ENCODE data around the gene SCMH1.
A peak's percentile ranks its signal among the peaks of the same experiment; 100 is the strongest.
"Not testable (repeated sequence)": the region's sequence is repeated elsewhere in the genome, so short reads cannot be mapped to it uniquely, and the experiment has no call there.

Gene SCMH1

DNA sequence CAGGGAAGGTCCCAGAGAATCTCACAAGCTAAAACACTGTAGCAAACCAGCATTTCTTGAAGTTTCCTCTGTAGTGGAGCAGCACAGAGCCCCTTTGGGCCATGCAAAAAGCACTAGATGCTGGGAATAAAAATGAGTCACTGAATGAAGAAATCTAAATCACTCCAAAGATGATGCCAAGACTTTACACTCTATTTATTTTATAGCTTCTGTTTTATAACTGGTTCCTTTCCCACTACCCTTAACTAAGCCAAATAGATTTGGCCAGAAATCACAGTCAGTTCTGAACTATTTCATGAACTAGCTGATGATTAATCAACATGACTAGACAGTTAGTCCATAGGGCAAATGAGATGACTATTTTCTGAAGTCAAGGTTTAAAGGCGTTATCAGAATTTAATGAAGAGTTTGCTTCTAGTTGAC, 89.5 kb downstream of the SCMH1 start:
- no peak for DNase-seq (ENCODE audit: low read depth, low spot score)

DNA sequence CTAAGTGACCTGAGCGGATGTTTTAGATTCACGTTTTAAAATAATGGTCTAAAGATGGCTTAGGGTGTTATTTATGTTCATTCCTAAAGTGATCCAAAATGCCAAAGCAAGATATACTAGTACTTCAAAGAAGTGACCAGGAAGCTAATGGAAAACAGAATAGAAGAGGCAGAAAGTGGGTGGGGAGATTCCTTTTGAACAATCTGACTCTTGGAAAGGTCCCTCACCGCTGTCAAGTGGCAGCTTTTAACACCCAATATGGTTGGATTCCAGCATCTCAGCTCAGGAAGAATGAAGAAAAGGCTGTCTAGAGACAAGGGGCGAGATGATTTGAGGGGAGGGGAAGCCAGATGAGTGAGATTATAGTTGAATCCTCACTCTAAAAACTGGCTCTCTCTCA, 90.3 kb downstream of the SCMH1 start:
- no peak for DNase-seq (ENCODE audit: low read depth, low spot score)

DNA sequence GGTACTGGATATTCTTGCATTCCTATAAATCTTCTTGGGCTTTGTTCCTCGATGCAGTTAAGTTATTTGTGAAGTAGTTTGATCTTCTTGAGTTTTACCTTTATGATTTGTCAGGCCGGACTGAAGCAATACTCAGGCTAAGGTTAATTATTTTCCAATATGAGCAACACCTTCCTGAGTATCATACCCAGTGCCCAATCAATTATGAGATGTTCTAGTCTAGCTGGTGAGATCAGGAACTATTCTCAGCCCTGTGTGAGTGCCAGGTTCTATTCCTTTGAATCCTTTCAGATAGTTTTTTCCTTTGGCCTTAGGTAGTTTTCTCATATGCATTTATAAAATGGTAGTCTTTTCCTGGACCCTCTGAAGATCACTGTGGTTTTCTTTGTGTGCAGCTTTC, 92.5 kb downstream of the SCMH1 start:
- no peak for DNase-seq (ENCODE audit: low read depth, low spot score)

DNA sequence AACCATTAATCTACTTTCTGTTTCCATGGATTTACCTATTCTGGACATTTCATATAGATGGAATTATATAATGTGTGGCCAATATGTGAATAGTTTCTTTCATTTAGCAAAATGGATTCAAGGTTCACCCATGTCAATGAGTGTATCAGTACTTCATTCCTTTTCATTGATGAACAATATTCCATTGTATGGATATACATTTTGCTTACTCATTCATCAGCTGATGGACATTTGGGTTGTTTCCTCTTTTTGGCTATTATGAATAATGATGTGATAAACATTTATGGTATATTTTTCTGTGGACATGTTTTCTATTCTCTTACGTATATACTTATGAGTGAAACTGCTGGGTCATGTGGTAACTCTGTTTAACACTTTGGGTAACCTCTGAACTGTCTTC, 97.8 kb downstream of the SCMH1 start:
- DNase-seq (ENCODE audit: low read depth, low spot score): no peak

DNA sequence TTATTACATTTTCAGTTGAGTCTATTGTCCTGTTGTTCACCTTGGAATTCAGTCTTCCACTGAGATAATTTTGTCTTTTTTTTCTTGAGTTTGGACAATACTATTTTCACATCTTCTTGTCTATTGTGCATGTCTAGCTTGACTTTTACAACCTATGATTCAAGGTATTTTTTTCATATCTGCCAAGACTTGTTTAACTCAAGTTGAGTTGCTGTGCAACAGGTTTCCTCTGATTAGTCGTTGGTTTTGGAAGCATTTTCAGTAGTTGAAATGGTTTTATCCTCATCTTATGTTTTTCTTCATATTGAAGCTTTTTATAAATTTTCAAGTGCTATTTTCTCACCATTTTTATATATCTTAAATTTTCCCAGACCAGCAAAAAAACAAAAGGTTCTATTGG, 103.6 kb downstream of the SCMH1 start:
- DNase-seq (ENCODE audit: low read depth, low spot score): no peak

DNA sequence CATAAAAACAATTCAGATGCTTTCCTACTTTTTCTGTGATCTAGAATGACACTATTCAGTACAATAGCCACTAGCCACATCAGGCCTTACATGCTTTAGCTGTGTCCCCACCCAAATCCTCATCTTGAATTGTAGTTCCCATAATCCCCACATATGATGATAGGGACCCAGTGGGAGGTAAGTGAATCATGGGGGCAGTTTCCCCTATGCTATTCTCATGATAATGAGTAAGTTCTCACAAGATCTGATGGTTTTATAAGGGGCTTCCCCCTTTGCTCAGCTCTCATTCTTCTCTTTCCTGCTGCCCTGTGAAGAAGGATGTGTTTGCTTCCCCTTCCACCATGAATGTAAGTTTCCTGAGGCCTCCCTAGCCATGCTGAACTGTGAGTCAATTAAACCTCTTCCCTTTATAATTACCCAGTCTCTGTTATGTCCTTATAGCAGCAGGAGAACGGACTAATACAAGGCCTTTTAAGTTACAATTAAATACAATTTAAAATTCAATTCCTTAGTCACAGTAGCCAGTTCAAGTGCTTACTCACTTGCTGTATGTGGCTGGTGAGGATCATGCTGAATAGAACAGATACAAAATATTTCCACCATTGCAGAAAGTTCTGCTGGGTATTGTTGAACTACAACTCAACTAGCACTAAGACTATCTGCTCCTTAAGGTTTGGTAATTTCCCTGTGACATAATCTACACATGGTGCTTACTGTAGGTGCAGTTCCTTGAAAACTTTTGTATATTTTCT, 106.7 kb downstream of the SCMH1 start:
- no peak for DNase-seq (ENCODE audit: low read depth, low spot score)

DNA sequence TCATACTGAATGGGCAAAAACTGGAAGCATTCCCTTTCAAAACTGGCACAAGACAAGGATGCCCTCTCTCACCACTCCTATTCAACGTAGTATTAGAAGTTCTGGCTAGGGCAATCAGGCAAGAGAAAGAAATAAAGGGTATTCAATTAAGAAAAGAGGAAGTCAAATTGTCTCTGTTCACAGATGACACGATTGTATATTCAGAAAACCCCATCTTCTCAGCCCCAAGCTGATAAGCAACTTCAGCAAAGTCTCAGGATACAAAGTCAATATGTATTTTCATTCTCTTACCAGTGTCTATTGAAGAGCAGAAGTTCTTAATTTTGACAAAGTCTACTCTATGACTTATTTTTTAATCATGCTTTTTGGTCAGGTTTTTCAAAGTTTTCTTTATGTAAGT, 107.8 kb downstream of the SCMH1 start:
- DNase-seq (ENCODE audit: low read depth, low spot score): not testable (repeated sequence)

DNA sequence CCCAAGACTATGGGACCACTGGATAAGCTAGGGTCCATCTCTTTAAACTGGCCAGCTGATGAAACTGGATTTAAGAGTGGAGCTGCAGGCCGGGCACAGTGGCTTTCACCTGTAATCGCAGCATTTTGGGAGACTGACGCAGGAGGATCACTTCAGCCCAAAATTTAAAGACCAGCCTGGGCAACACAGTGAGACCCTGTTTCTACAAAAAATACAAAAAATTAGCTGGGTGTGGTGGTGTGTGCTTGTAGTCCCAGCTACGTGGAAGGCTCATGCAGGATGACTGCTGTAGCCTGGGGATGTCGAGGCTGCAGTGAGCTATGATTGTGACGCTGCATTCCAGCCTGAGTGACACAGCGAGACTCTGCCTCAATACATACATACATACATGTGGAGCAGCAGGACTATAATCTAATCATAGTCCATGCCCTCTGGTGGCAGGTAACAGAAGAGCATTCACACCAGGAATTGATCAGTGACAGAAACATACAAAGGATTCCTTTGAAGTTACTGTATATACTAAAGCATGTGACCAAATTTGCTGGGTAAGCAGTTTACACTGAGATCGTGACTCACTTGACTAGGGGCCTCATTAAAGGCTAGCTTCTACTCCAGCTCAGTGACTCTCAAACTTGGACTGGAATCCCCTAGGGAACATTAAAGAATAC, 119.1 kb downstream of the SCMH1 start:
- DNase-seq (ENCODE audit: low read depth, low spot score): peak; percentile 45

DNA sequence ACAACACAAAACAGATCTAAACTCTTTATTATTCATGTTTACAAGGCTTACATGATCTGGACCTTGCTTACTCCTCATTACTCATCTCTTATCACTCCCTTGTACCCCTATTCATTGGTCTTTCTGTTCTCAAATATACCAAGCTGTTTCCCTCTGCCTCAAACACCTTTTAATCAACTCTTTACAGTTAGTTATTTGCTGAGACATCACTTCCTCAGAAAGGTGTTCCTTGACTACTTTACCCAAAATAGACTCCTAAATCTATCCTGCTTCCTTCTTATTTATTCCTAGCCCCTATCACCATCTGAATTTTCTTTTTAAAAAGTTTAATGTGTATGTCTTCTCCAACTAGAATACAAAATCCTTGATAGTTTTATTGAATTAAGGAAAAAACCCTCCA, 120.0 kb downstream of the SCMH1 start:
- no peak for DNase-seq (ENCODE audit: low read depth, low spot score)

DNA sequence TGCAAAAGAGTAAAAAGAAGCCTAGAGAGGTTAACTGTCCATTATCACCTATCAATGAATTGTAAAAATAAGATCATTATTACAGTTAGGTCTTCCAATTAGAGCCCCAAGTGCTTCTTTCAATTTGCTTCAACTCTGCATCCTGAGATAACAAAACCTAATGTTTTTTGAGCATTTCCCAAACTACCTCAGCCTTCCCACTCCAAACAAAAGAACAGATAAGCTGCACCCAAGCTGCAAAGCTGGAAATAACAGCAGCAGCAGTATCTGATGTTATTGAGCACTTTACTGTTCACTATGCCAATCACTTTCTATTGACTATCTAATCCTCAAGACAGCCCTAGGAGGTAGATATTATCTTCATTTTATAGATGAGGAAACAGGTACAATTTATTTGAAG, 123.5 kb downstream of the SCMH1 start:
- DNase-seq (ENCODE audit: low read depth, low spot score): no peak

DNA sequence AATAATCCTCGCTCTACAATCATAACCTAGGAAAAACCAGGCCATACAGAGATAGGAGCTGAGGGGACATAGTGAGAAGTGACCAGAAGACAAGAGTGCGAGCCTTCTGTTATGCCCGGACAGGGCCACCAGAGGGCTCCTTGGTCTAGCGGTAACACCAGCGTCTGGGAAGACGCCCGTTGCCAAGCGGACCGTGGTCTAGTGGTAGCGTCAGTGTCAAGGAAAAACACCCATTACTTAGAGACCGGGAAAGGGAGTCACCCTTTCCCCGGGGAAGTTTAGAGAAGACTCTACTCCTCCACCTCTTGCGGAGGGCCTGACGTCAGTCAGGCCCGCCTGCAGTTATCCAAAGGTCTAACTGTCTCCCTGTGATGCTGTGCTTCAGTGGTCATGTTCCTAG, 124.9 kb downstream of the SCMH1 start:
- not testable (repeated sequence) for DNase-seq (ENCODE audit: low read depth, low spot score)

DNA sequence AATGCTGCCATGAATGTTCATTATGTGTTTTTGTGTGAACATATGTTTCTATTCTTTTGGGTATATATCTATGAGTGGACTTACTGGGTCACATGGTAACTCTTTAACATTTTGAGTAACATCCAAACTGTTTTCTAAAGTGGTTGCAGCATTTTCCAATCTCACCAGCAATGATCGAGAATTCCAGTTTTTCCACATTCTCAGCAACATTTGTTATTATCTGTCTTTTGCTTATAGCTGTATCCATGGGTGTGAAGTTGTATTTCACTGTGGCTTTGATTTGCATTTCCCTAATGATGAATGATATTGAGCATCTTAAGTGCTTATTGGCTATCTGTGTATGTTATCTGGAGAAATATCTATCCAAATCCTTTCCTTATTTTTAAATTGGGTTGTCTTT, 131.4 kb downstream of the SCMH1 start:
- DNase-seq (ENCODE audit: low read depth, low spot score): no peak

DNA sequence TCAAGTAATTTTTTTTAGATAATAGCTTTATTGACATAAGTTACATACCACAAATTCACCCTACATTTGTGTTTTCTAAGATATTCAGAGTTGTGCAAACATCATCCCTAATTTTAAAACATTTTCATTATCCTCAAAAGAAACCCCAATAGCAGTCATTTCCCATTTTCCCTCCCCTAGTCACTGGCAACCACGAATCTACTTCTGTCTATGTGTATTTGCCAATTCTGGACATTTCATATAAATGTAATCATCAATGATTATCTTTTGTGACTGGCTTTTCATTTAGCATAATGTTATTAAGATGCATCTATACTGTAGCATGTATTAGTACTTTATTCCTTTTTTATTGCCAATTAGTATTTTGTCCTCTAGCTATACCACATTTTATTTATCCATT, 131.8 kb downstream of the SCMH1 start:
- no peak for DNase-seq (ENCODE audit: low read depth, low spot score)

DNA sequence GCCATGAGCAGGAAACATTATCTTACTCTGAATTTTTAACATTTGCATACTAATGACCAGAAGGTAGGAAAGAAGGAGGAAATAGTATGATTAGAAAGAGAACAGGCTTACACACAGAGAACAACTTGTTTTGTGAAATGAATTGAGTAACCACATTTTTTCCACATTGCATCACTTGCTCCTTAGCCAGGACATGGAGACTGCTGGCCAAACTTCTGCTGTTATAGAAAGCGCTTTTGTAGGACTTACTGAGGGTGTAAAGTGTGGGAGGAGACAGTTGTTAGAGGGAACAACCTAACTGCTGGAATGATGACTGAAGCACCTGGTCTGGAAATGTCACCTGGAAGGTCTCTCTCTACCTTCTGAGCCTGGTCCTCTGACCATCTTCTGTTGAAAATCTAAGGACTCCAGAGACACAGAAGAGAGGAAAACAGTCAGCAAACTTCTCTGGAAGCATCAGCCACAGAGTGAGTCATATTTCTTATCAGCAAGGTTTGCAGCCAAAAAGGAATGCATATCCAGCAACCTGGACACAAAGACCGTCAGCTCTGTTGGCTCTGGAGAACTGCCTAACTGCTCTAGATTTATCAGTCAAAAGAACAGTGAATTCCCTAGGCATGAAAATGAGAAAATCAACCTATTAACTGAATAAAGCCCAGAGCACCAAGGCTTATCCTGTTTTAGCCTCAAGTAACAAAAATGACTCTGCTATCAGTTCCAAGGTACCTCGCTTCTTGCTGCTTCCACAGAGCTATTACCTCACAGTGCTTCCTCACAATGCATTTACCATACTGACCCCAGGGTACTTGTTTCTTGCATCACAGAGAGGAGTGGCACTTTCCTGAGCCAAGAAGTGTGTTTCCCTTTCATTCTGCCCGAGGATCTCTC, 132.6 kb downstream of the SCMH1 start:
- peak; percentile 38 for DNase-seq (ENCODE audit: low read depth, low spot score)

DNA sequence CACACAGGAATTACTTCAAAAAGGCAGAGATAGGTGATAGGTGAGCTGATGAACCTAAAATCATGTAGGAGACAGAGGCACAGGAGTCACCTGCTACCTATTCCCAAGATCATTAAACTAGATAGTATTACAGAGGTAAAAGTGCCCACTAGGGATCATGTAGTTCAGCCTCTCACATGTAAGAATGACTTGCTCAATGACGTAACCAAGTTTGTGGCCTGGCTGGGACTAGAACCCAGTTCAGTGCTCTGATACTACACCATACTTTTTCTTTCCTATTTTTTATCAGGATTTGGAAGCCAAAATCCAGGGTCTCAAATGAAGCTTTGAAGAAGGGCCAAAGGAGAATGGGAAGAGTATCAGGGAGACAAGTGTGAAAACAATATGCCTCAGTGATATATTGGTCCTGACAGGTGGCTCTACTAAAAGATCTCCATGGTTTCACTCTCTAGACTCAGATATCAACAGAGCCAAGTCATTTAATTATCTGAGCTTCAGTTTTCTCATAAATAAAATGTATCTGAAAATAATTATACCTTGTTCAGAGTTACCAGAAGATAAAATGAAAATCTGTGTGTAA, 133.3 kb downstream of the SCMH1 start:
- DNase-seq (ENCODE audit: low read depth, low spot score): no peak

DNA sequence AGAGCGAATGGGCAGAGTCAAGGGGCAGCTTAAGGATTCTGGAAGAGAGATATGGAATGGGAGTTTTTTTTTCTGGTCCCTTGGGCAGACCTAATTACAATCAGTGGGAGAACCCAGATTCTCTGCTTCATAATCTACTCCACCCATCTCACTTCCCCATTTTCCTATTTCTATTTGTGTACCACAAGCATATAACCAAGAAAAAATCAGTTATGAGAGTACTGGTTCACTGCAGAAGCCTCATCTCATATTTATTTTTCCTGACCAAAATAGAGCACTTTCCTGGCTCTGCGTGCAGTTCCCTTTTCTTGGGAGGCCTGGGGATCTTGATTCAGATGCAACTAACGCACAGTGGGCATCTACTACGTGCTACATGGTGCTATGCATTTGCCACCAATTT, 138.3 kb downstream of the SCMH1 start:
- no peak for DNase-seq (ENCODE audit: low read depth, low spot score)

DNA sequence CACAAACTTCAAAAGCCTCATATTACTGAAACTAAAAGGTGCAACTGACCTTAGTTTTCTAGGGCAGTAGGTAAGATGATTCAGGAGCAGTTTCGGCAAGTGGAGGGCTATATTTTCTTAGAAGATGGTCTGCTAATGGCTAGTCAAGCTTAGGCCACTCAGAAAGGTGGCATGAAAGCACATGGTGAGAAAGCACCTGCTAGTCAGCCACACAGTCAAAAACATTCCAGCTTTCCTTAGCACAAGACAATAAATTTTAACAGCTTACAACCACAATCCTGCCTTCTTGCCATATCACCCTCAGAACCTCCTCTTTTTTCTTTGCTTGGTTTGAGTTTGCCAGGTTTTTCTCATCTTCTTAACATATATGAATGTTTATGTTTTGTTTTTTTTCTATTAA, 139.5 kb downstream of the SCMH1 start:
- DNase-seq (ENCODE audit: low read depth, low spot score): no peak

DNA sequence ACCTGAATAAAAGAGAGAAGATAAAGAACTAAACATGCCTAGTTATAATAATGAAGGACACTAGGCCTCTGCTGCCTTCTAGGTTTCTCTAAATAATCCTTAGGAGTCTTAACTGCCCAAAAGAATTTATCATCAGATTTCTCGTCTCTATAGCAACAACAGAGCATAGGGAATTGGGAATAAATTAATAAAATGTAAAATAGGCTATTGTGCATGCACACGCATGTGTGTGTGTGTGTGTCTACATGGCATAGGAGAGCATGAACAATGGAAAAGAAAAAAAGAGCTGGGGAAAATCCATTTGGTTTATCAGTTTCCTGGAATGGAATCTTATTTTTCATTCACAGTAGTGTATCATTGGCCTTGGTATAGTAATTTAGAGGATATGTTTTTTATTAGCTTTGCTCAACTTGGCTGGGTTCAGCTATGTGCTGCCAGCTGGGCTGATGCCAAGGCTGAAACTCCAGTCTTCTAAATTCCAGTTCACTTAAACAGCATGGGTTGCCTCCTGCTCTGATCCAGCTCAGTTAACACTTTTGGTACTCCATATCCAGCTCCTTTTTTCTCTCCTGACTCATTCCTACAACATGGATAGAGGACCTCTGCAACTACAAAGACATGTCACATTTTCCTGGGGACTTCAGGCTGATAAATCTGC, 140.0 kb downstream of the SCMH1 start:
- peak; percentile 56 for DNase-seq (ENCODE audit: low read depth, low spot score)

DNA sequence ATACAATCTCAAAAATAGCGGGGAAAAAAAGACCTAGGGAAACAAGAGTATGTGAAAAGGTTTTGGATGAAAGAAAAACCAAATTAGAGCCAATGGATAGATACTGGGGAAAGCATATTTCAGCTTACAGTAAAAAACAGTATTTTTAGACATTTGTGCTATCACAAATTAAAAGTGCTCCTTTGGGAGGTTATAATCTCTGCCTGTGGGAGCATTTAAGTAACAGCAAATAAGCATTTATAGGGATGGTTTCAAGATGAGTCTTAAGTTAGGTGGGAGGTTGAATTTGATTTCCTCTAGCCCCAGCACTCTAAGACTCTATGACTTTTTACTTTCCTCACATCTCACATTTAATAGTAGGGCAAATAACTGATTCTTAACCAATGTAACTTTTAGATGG, 141.0 kb downstream of the SCMH1 start:
- no peak for DNase-seq (ENCODE audit: low read depth, low spot score)

DNA sequence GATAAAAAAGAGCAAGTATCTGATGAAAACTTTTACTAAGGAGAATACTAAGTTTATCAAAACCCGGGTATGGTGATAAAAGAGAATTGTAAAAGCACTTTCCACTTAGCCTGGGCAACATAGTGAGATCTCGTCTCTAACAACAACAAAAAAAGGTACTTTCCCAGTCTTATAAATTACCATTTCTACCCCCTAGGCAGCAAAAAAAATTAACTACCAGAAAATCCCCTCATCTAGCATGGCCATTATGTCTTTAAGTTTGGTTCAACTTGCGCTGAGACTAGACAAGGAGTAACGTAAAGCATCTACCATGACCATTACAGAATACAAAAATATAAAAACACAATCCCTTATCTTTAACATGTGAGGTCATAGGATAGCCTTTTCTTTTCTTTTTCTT, 141.9 kb downstream of the SCMH1 start:
- DNase-seq (ENCODE audit: low read depth, low spot score): no peak

DNA sequence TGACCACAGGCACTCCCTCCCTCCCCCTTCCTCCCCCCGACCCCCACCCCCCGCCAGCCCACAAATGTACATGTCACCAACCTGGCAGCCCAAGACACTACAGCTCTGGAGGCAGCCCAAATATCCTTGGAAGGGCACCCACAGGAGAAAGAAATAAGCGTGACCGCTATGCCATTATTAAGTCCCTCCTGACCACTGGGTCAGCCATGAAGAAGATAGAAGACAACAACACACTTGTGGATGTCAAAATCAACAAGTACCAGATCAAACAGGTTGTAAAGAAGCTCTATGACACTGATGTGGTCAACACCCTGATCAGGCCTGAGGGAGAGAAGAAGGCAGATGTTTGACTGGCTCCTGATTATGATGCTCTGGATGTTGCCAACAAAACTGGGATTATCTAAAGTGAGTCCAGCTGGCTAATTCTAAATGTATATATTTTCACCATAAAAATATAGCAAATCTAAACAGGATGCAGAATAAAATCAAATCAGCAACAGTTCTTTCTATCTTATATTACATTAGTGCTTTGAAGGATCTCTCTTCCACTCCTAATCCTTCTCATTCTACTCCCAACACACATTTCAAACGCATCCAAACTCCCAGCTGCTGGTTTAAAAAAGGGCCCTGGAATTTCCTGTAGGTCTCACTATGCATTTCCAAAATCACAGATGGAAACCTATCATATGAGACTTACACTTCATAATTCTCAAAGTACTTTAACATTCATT, 143.2 kb downstream of the SCMH1 start:
- no peak for DNase-seq (ENCODE audit: low read depth, low spot score)

Data from brain pericyte (primary cell).